HFFc6 (cell line): ENCODE data around the gene SLCO4A1. TPM values are rescaled to one million over a fixed set of nuclear protein-coding genes. Genes with fewer than 3 reads are reported as not detected.
"Not testable (repeated sequence)": the region's sequence is repeated elsewhere in the genome, so short reads cannot be mapped to it uniquely, and the experiment has no call there.

Experiments used
- DNase-seq: peaks from one replicate; pipeline ENCODE4 v3.0.0-alpha.2; 2018
- H3K27ac Mint-ChIP-seq: 2 replicates; pipeline ENCODE4 v1.8.0; 2020; ENCODE audit warnings: mild to moderate bottlenecking, mixed read lengths
- H3K27me3 Mint-ChIP-seq: 2 replicates; pipeline ENCODE4 v1.8.0; 2021; ENCODE audit warnings: mild to moderate bottlenecking, moderate library complexity, mixed read lengths; ENCODE audit not compliant: insufficient read depth
- H3K36me3 Mint-ChIP-seq: 2 replicates; pipeline ENCODE4 v1.8.0; 2021; ENCODE audit warnings: low read depth, mixed read lengths
- H3K4me1 Mint-ChIP-seq: 2 replicates; pipeline ENCODE4 v1.8.0; 2020; ENCODE audit warnings: low read depth, mixed read lengths
- H3K4me3 Mint-ChIP-seq: 2 replicates; pipeline ENCODE4 v1.8.0; 2020; ENCODE audit warnings: mild to moderate bottlenecking, moderate library complexity, mixed read lengths
- H3K9me3 Mint-ChIP-seq: 2 replicates; pipeline ENCODE4 v1.8.0; 2020; ENCODE audit warnings: mild to moderate bottlenecking, mixed read lengths
- total RNA-seq, 6 experiments: library from RNA; stranded (reverse); fragmentation: NEBNext Ultra II Directional; extraction: Animal tissue kit (Norgen Biotek cat#: 25700); gene quantifications; 2 replicates in 1 of 6; 3 replicates in 5 of 6; pipeline ENCODE4 v1.2.3, GENCODE V29; 2021
- TF ChIP-seq, protein P1 (sequence below): fragments of 200-600 bp; sonication (generic); IDR thresholded peaks from 2 replicates; pipeline ENCODE4 v1.5.0; 2021; ENCODE audit warnings: antibody characterized with exemption, mild to moderate bottlenecking

Gene SLCO4A1
- total RNA-seq, 6 experiments from 2014 or later = 2.7 to 6.5 (median 3.4) TPM

DNA sequence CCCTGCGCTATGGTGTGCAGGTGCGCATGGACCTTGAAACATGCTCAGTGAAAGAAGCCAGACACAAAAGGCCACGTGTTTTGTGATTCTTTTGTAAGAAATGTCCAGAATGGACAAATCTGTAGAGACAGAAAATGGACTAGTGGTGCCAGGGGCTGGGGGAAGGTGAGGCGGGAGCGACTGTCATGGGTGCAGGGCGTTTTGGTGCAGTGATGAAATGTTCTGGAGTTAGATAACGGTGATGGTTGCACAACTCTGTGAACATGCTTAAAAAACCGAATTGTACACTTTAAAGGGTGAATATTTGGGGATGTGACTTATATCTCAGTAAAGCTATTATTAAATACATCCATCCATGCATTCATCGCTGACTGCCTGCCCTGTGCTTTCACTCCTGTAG, 34.7 kb downstream of the SLCO4A1 start:
- Mint-ChIP-seq H3K4me3 (no peak overlapping the region), H3K36me3 (peaks cover 15% of the 10 kb centered on the region), H3K27ac (no peak overlapping the region), H3K9me3 (peaks cover 19% of the 10 kb centered on the region), H3K27me3 (peaks cover 12% of the 10 kb centered on the region), H3K4me1 (peaks cover 20% of the 10 kb centered on the region)
- DNase-seq = no peak
- TF ChIP-seq, protein P1, sequence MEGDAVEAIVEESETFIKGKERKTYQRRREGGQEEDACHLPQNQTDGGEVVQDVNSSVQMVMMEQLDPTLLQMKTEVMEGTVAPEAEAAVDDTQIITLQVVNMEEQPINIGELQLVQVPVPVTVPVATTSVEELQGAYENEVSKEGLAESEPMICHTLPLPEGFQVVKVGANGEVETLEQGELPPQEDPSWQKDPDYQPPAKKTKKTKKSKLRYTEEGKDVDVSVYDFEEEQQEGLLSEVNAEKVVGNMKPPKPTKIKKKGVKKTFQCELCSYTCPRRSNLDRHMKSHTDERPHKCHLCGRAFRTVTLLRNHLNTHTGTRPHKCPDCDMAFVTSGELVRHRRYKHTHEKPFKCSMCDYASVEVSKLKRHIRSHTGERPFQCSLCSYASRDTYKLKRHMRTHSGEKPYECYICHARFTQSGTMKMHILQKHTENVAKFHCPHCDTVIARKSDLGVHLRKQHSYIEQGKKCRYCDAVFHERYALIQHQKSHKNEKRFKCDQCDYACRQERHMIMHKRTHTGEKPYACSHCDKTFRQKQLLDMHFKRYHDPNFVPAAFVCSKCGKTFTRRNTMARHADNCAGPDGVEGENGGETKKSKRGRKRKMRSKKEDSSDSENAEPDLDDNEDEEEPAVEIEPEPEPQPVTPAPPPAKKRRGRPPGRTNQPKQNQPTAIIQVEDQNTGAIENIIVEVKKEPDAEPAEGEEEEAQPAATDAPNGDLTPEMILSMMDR = no peak

- TF ChIP-seq, protein P1 = no peak
- peaks cover 19% of the 10 kb centered on the region for H3K9me3 Mint-ChIP-seq
- H3K4me1 Mint-ChIP-seq = peaks cover 20% of the 10 kb centered on the region
- H3K4me3 Mint-ChIP-seq = no peak overlapping the region
- no peak overlapping the region for H3K27ac Mint-ChIP-seq
- H3K36me3 Mint-ChIP-seq = peaks cover 15% of the 10 kb centered on the region
- DNase-seq = no peak
- H3K27me3 Mint-ChIP-seq = peaks cover 16% of the 10 kb centered on the region
Observed at GRCh38 chr20:62677678-62678077, 35.4 kb downstream of the SLCO4A1 start.

DNA sequence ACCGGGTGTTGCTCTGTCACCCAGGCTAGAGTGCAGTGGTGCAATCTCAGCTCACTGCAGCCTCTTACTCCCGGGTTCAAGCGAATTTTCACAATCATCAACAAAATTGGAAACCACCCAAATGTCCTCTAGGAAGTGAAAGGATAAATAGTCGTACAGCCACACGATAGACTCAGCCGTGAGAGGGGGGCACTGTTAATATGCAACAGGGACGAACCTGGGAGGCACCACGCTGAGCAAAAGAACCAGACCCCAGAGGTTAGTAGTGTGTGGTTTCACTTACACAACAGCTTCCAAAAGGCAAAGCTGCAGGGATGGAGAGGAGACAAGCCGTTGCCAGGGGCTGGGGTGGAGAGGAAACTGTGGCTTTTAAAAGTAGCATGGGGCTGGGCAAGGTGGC, 36.2 kb downstream of the SLCO4A1 start:
- Mint-ChIP-seq H3K27me3 (peaks cover 21% of the 10 kb centered on the region), H3K36me3 (peaks cover 15% of the 10 kb centered on the region), H3K4me3 (no peak overlapping the region), H3K9me3 (peaks cover 19% of the 10 kb centered on the region), H3K27ac (no peak overlapping the region), H3K4me1 (peaks cover 20% of the 10 kb centered on the region)
- DNase-seq = no peak
- TF ChIP-seq, protein P1 = no peak

GRCh38 chr20:62679978-62680589, 37.8 kb downstream of the SLCO4A1 start:
- H3K27me3 Mint-ChIP-seq = peaks cover 25% of the 10 kb centered on the region
- no peak overlapping the region for H3K27ac Mint-ChIP-seq
- TF ChIP-seq, protein P1 = no peak
- no peak overlapping the region for H3K4me3 Mint-ChIP-seq
- peaks cover 15% of the 10 kb centered on the region for H3K4me1 Mint-ChIP-seq
- DNase-seq = no peak
- H3K9me3 Mint-ChIP-seq = peaks cover 19% of the 10 kb centered on the region
- H3K36me3 Mint-ChIP-seq = peaks cover 15% of the 10 kb centered on the region

DNA sequence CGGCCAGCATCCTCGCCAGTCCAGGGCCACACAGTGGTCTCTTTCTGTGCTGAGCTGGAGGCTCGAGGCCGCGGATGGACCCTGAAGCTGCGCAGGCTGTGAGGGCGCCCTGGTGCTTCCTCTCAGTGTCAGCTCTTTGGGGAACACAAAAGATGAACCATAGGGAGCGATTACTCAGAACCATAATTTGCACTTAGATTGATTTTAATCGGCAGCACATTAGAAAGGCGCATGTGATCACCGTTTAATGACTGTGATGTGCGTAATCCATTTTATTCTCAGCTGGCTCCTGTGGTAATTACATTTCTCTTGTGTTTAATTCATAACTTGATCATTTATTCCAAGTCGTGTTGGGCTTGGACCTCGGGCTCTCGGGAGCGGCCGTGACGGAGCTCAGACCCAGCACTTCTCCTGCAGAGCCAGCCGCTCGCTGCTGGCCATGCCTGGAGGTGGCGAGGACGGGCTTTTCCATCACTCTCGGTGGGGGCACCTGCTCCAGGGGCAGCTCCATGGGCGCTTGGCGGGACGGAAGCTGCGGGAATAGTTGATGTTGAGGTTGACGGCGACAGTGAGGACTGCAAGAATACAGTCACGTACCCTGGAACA, 40.7 kb downstream of the SLCO4A1 start:
- TF ChIP-seq, protein P1 = no peak
- H3K36me3 Mint-ChIP-seq = peaks cover 15% of the 10 kb centered on the region
- peaks cover 19% of the 10 kb centered on the region for H3K9me3 Mint-ChIP-seq
- no peak overlapping the region for H3K27ac Mint-ChIP-seq
- peaks cover 5% of the 10 kb centered on the region; the same call in 1 of the 2 replicates for H3K4me1 Mint-ChIP-seq
- no peak overlapping the region for H3K4me3 Mint-ChIP-seq
- H3K27me3 Mint-ChIP-seq = peaks cover 26% of the 10 kb centered on the region
- no peak for DNase-seq

- peaks cover 15% of the 10 kb centered on the region for H3K36me3 Mint-ChIP-seq
- H3K27ac Mint-ChIP-seq, H3K4me3 Mint-ChIP-seq, DNase-seq, H3K4me1 Mint-ChIP-seq: not testable (repeated sequence)
- peaks cover 26% of the 10 kb centered on the region for H3K27me3 Mint-ChIP-seq
- peaks cover 19% of the 10 kb centered on the region for H3K9me3 Mint-ChIP-seq
Observed at GRCh38 chr20:62683660-62684322, 41.5 kb downstream of the SLCO4A1 start.
